HepG2 (cell line): ENCODE data around the gene B3GALT5.

Experiments
- HIVEP1 ChIP-seq: sonication (generic); formaldehyde crosslinking; IDR thresholded peaks from 2 replicates; pipeline ENCODE4 v1.4.0; 2020; ENCODE audit warnings: mild to moderate bottlenecking, missing genetic modification reagents
- KDM5B ChIP-seq: sonication (generic); formaldehyde crosslinking; IDR thresholded peaks from 2 replicates; pipeline ENCODE4 v1.4.0; 2020; ENCODE audit warnings: missing genetic modification reagents, mild to moderate bottlenecking, borderline replicate concordance
- NR2C2 ChIP-seq: sonication (generic); formaldehyde crosslinking; IDR thresholded peaks from 2 replicates; pipeline ENCODE4 v1.4.0; 2020; ENCODE audit warnings: missing genetic modification reagents, mild to moderate bottlenecking, moderate library complexity, borderline replicate concordance
- PCBP2 ChIP-seq: fragments of 200-400 bp; formaldehyde crosslinking; optimal IDR thresholded peaks from 2 replicates; pipeline ENCODE3; 2018; ENCODE audit warnings: low read length, low read depth; ENCODE audit not compliant: poor library complexity, severe bottlenecking
- POLR2A ChIP-seq, 2 experiments: IDR thresholded peaks; 2 replicates each; pipeline ENCODE4 v1.6.1; 2011; ENCODE audit warnings: low read depth in 2 of 2, low read length in 2 of 2, mild to moderate bottlenecking in 1 of 2, moderate library complexity in 1 of 2; ENCODE audit not compliant: insufficient read depth in 1 of 2
- POLR2AphosphoS5 ChIP-seq: IDR thresholded peaks from 2 replicates; pipeline ENCODE4 v1.6.1; 2012; ENCODE audit warnings: low read depth, low read length
- RAD21 ChIP-seq: fragments of 450-650 bp; formaldehyde crosslinking; IDR thresholded peaks from 2 replicates; pipeline ENCODE4 v1.5.0; 2020; ENCODE audit warnings: mild to moderate bottlenecking
- RARA ChIP-seq: IDR thresholded peaks from 2 replicates; pipeline ENCODE4 v1.6.1; 2016; ENCODE audit warnings: missing genetic modification reagents, missing compliant biosample characterization
- SMAD1 ChIP-seq: sonication (generic); formaldehyde crosslinking; IDR thresholded peaks from 2 replicates; pipeline ENCODE4 v1.4.0; 2020; ENCODE audit warnings: missing genetic modification reagents, low read depth, mild to moderate bottlenecking, borderline replicate concordance
- TAF1 ChIP-seq: sonication (generic); formaldehyde crosslinking; IDR thresholded peaks from 2 replicates; pipeline ENCODE4 v1.4.0; 2020; ENCODE audit warnings: missing genetic modification reagents
- U2AF2 ChIP-seq: fragments of 200-400 bp; formaldehyde crosslinking; IDR thresholded peaks from 2 replicates; pipeline ENCODE4 v1.6.1; 2017; ENCODE audit warnings: low read depth, mild to moderate bottlenecking, low read length
- ZFP36 ChIP-seq: fragments of 150-350 bp; IDR thresholded peaks from 2 replicates; pipeline ENCODE4 v1.6.1; 2018; ENCODE audit warnings: borderline replicate concordance, low read length, low read depth; ENCODE audit not compliant: partially characterized antibody
- TF ChIP-seq, protein P1 (sequence below): sonication (generic); formaldehyde crosslinking; IDR thresholded peaks from 2 replicates; pipeline ENCODE4 v1.5.0; 2020; ENCODE audit warnings: mild to moderate bottlenecking, missing genetic modification reagents, moderate library complexity
- TF ChIP-seq, protein P2 (sequence below): sonication (generic); formaldehyde crosslinking; IDR thresholded peaks from 2 replicates; pipeline ENCODE4 v1.8.1; 2023; ENCODE audit warnings: mild to moderate bottlenecking, missing genetic modification reagents

DNA sequence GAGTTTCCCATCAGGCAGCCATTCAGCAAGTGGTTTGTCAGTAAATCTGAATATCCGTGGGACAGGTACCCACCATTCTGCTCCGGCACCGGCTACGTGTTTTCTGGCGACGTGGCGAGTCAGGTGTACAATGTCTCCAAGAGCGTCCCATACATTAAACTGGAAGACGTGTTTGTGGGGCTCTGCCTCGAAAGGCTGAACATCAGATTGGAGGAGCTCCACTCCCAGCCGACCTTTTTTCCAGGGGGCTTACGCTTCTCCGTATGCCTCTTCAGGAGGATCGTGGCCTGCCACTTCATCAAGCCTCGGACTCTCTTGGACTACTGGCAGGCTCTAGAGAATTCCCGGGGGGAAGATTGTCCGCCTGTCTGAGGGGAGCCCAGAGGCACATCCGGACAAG is 48.4 kb downstream of the B3GALT5 start:
- TF ChIP-seq POLR2AphosphoS5 (no peak), SMAD1 (CRISPR knock-in tag) (no peak), RAD21 (CRISPR knock-in tag) (no peak), POLR2A (IDR thresholded peaks at IDR 0.05; ENCODE audit: insufficient read depth in 1 of 2, low read depth in 2 of 2, low read length in 2 of 2) (no peak), HIVEP1 (CRISPR knock-in tag) (no peak), NR2C2 (CRISPR knock-in tag) (no peak), PCBP2 (no peak), U2AF2 (no peak), KDM5B (CRISPR knock-in tag) (no peak), RARA (CRISPR knock-in tag) (no peak), TAF1 (no peak), ZFP36 (no peak)
- TF ChIP-seq, protein P1, sequence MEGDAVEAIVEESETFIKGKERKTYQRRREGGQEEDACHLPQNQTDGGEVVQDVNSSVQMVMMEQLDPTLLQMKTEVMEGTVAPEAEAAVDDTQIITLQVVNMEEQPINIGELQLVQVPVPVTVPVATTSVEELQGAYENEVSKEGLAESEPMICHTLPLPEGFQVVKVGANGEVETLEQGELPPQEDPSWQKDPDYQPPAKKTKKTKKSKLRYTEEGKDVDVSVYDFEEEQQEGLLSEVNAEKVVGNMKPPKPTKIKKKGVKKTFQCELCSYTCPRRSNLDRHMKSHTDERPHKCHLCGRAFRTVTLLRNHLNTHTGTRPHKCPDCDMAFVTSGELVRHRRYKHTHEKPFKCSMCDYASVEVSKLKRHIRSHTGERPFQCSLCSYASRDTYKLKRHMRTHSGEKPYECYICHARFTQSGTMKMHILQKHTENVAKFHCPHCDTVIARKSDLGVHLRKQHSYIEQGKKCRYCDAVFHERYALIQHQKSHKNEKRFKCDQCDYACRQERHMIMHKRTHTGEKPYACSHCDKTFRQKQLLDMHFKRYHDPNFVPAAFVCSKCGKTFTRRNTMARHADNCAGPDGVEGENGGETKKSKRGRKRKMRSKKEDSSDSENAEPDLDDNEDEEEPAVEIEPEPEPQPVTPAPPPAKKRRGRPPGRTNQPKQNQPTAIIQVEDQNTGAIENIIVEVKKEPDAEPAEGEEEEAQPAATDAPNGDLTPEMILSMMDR (CRISPR knock-in tag): no peak
- TF ChIP-seq, protein P2, sequence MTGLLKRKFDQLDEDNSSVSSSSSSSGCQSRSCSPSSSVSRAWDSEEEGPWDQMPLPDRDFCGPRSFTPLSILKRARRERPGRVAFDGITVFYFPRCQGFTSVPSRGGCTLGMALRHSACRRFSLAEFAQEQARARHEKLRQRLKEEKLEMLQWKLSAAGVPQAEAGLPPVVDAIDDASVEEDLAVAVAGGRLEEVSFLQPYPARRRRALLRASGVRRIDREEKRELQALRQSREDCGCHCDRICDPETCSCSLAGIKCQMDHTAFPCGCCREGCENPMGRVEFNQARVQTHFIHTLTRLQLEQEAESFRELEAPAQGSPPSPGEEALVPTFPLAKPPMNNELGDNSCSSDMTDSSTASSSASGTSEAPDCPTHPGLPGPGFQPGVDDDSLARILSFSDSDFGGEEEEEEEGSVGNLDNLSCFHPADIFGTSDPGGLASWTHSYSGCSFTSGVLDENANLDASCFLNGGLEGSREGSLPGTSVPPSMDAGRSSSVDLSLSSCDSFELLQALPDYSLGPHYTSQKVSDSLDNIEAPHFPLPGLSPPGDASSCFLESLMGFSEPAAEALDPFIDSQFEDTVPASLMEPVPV (CRISPR knock-in tag): no peak
